ENCODE results near the gene SPATA20.

SPATA20 gene

DNA sequence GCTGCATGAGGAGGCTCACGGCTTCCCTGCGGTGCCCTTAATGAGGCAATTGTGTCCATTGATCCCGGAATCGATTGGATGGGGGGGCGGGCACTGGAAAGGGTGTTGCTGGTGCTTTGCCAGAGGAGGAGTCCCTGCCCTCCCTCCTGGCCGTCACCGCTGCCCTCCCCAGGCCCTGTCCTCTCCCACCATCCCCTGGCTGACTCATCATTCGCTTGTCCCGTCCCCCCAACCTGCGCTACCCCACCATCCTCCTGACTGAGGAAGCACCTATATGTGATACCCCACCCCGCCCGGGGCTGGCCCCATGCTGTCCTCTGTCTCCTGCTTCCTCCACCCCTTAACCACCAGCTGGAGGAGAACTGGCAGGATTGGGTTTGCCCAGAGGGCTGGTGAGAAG lies 34.3 kb downstream of the SPATA20 start:
- no peak for DNase-seq

DNA sequence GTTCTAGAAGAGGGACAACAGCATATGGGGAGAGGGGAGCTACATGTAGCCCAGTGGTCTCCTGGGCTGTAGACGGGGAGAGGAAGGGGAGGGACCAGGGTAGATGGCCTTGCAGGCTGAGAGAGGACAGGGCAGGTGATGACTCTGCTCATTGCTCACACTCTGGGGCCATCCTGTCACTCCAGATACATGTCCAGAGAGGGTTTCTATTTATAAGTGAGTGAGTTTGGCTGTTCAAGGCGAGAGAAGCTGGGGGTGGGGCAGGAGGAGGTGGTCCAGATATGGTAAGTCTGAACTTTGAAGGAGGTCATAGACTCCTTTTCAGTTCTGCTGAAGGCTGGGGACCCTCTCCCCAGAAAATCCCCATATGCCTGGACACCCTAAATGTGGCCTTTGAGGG lies 35.8 kb downstream of the SPATA20 start:
- DNase-seq: no peak

DNA sequence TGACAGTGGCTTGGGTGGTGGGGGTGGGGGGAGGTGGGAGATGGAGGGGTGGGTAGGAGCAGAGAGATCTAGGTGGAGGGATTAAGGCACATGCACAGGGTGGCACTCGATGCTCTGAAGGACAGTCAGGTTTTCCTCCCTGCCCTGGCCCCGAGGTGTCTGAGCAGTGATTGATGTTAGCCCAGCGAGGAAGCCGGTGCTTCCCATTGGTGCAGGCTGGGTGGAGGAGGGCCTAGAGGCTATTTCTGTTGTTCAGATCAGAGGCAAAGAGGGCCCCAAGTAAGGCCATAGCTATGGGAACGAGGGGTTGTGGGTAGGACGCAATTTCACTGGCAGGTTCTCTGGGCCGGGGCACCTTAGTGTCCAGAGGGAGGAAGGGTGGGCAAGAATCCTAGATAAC lies 36.7 kb downstream of the SPATA20 start:
- DNase-seq: no peak

DNA sequence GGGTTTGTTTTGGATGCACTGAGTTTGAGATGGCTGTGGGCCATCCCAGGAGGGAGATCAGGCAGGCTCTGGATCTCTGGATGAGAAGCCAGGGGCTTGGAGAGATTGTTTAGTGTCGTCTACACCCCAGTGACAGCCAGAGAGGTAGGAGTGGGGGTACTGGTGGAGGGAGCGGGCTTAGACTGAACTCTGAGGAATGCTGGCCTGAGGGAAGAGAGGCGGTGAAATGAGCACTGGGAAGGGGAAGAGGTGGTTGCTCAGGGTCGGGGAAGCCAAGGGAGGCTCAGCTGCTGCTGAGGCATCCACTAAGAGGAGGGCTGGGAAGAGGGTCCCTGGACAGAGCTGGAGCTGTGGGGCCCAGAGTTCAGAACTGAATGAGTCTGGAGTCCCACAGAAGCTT lies 37.1 kb downstream of the SPATA20 start:
- DNase-seq: no peak

DNA sequence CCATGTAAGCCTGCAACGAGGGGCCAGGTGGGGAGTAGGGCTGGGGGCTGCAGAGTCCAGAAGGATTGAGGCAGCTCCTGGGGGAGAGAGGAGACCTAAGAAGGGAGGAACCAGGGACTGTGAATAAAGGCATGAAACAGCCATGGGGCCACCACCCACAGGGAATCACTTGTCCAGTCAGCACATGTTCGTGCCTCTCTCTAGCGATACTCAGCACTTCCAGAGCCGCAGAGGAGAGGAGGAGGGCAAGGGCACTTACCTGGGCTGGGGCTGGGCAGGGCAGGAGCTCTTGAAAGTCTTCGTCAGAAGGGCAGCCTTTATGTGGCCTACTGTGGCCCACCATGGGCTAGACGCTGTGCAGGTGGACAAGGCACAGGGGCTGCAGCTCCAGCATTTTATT lies 37.8 kb downstream of the SPATA20 start:
- no peak for DNase-seq

DNA sequence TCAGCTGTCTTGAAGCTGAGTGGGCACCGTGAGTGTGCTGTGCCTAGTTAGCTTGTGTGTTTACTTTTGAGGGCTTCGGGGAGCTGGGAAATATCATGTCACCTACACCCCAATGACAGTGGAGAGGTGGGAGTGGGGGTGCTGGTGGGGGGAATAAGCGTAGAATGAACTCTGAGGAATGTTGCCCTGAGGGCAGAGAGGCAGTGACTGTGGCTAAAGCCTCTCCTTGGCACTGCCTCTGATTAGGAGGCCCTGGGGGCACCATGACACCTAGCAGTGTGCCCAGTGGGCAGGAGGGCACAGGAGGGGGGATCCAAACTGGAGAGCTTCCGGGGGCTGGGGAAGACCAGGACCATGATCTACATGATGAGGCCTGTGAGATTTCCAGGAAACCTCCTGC lies 38.4 kb downstream of the SPATA20 start:
- DNase-seq: no peak

DNA sequence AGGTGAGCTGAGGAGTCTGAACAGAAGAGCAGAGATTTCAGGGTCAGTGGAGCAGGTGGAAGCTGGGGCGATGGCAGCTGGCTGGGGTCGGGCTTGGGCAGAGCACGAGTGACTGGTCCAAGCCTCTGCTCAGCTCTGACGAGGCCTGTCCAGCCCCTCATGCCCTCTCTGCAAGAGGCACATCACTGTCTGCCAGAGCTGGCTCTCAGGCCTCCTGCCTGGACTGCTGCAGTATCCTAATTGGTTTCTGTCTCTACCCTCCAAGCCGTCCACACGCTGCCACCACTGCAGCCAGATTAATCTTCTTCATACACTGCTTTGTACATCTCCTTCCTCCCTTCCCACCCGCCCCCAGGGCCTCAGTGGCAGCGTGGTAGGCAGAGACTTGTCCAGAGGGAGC lies 38.9 kb downstream of the SPATA20 start:
- no peak for DNase-seq

DNA sequence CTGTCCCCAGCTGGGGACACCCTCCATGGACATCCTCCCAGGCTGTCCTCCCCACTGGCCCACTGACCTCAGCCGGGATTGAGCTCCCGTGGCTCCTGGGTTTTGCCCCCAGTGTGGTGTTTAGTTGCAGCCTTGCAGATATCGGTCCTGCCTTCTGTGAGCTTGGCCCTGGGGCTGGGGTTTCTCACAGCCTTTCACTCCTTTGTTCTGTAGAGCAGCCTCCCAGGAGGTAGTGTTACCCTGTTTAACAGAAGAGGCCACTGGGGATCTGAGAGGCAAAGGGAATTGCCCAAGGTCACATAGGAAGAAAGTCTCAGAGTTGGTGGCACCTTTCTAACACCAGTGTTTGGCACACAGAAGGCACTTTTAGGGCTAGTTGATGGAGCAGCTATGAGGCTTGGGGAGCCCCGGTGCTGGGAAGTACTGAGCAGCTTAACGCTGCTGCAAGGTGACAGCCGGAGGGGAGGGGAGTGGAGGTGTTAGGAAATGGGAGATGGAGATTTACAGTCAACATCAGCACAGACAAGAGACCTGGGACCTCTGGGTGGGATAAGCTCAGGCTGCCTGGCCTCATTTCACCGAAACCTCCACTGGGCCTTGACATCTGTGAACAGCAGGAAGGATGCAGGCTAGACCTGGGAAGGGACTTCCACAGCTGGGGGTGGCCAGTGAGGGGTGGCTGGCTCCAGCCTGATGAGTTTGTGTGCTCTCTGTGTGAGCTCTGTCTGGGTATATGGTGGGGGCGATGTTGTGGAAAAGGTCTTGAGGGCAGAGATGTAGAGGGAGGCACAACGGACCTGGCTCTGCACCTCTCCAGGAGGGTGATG lies 39.7 kb downstream of the SPATA20 start:
- DNase-seq: no peak

DNA sequence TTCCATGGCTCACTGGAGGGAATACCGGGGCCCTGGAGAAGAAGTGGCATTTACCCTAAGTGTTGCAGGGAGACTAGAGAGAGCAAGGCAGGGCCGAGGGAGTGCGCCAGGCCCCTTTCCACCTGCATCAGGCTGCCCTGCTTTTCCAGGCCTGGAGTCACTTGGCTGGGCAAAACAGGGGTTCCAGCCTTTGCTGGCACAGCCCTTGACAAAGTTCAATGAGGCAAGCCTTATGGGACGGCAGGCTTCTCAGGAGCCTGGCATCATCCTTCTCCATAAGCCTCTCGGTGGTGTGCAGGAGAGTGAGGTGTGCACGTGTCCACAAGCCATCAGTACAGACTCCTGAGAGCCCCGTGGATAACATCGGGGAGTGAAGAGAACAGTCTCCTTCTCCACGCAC lies 40.6 kb downstream of the SPATA20 start:
- DNase-seq: no peak

DNA sequence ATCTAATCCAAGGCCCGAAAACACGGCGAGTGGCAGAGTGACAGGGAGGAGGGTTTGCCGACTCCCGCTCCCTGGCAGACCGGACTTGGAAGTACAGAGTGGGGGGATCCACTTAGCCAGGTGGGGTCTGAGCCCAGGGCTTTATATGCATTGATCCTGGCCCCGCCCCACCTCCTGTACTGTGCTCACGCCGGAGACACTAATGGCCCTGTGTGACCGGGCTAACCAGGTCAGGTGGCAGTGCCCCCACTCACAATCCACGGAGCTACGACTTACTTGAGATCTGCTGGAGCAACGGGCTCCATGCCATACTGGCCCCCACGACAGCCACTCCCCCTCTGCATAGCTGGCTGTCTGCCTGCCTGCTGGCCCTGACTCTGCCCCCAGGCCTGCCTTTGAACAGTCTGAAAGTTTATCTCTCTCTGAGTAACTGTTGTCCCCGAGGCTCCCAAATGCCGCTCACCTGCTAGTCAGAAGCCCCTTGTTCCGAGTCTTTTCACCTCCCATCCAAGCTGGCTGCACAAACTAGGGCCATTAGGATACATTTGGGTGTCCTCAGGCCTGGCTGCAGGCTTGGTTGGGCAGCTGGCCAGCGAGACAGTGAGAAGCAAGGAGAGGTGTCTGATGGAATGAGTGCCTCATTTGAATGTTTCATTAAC lies 41.5 kb downstream of the SPATA20 start:
- no peak for DNase-seq

DNA sequence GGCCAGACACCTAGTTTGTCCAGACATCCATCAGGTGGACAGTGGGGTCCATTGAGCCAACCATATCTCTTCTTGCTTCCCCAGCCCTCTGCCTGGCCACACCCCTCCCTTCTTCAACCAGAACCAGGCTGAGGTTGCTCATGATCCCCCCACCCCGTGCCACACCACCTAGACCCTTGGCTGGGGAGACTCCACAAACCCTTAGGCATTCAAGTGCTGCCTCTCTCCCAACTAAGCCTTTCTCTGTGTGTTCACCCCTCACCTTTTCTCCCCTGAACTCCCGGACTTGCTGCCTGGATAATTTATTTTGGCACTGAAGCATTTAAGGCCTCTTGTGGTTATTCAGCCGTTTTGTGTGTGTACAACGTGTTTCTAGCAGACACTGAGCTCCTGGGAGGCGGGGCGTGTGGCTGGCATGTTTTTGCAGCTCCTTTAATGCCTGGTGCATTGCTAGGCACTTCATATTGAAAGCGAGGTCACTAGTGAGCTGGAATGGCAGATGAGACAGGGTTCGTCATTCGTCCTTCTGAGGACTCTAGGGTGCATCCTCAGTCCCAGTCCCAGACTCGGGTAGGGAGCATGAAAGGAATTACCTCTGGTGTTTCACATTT lies 42.2 kb downstream of the SPATA20 start:
- DNase-seq: no peak

DNA sequence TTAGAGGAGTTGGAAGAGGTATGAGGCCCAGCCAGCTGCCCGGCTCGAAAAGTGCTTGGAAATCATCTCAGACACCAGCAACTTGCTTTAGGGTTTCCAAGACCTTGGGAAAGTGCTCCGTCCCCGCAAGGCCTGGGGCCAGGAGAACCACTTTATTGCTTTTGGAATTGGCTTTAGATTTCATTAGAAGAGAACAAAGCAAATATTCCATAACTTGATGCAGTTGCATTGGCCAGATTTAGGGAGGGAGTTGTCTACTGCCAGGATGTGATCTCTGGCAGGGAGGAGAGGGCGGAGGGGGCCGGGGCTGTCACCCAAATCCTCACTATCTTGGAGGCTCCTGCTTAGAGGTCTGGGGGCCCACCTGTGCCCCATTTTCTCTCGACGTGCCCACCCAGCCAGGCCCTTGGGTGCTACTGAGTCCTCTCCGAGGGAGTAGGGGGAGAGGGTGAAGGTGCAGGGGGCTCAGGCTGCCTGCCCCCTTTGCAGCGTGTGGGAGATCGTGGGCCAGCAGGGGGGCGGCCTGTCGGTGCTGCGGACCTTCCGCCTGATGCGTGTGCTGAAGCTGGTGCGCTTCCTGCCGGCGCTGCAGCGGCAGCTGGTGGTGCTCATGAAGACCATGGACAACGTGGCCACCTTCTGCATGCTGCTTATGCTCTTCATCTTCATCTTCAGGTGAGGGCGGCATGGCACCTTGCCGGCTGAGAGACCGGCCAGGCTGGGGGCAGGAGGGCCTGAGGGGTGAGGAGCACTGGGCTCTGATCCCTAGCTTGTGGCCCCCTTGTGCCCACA lies 44.2 kb downstream of the SPATA20 start:
- no peak for DNase-seq

DNA sequence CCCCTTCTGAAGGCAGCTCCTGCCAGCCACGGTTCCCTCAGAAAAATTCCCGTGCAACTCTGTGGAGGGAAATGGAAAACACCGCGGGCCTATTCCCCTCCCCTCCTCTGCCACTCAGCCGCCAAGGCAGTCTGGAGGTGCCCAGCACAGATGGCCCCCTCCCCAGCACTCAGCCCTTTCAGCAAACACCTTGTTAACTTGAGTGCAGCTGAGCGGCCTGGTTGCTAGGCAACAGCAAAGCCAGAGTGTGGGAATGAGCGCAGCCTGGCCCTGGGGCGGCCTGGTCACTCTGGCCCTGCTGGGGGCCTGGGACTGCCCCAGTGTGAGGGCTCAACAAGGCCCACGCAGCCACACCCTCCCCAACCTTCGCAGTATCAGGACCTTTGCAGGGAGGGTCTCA lies 46.3 kb downstream of the SPATA20 start:
- no peak for DNase-seq

DNA sequence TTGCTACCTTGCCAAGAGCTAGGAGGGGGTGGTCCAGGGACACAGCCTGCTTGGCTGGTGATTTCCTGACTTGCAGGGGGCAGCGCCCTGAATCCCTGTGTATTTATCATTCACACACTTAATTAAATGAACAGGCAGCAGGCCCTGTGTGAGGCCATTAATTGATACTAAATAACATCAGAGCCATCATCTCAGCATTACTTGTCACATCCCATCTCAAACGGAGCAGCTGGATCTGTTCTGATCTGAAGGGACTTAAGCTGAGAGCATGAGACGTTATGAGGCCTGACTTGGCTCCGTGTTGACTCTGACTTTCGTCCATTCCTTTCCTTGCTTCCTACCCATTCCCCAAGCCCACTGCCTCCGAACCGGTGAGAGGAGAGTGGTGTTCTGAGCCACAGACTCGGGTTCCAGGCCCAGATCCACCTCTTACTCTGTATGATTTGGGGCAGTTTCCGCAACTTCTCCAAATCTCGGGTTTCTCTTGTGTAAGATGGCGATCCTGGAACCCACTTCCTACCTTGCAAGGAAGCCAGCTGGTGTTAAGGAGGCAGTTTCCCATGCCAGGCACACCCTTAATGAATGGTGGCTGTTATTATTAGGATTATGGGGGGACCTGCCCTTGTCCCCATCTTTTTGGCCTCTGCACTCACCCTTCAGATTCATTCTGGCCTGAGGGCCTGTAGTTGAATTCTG lies 47.3 kb downstream of the SPATA20 start:
- no peak for DNase-seq

DNA sequence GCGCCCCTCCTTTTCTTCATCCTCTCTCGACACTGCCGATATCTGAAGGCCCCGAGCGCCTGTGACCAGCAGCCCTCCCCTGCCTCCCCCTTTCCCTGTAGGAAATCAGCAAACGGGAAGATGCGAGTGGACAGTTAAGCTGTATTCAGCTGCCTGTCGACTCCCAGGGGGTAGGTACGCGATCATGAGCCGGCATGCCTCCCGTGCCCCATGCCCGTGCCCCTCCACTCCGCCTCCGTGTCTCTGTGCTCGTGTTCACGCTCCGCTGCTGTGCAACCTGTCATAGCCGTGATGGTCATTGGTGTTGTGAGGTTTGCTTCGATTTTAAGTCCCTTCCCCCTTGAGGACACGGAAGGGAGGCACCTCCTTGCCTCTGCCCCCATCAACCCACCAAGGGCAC lies 47.9 kb downstream of the SPATA20 start:
- no peak for DNase-seq

DNA sequence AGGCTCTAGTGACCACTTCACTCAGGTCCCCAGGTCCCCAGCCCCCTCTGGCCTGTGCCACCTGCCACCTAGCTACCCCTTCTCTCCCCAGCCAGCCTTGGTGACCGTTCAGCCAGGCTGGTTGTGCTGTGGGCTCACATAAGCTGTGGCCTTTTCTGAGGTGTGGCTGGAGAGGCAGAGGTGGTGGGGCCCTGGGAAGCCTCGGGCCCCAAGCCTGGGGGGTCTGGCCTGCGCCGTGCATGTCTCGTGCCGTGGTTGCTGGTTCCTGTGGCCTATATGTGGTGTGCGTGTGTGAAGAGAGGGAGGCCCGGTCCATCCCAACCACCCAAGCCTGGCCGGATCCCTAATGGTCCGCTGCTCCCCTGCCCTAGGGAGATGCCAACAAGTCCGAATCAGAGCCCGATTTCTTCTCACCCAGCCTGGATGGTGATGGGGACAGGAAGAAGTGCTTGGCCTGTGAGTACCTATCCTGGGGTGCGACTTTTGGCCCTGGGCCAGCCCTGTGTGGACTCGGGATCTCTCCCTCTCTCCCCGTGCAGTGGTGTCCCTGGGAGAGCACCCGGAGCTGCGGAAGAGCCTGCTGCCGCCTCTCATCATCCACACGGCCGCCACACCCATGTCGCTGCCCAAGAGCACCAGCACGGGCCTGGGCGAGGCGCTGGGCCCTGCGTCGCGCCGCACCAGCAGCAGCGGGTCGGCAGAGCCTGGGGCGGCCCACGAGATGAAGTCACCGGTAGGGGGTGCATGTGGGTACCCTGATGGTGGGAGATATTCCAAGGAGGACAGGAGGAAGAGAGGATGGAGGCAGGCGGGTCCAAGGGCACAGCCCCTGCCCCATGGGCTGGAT lies 49.4 kb downstream of the SPATA20 start:
- DNase-seq: no peak

DNA sequence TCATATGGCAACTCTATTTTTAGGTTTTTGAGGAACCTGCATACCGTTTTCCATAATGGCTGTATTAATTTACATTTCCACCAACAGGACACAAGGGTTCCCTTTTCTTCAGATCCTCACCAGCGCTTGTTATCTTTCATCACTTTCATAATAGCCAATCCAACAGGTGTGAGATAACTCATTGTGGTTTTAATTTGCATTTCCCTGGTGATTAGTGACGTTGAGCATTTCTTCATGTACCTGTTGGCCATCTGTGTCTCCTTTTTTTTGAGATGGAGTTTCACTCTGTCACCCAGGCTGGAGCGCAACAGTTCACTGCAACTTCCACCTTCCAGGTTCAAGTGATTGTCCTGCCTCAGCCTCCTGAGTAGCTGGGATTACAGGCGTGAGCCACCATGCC lies 51.5 kb downstream of the SPATA20 start:
- no peak for DNase-seq

DNA sequence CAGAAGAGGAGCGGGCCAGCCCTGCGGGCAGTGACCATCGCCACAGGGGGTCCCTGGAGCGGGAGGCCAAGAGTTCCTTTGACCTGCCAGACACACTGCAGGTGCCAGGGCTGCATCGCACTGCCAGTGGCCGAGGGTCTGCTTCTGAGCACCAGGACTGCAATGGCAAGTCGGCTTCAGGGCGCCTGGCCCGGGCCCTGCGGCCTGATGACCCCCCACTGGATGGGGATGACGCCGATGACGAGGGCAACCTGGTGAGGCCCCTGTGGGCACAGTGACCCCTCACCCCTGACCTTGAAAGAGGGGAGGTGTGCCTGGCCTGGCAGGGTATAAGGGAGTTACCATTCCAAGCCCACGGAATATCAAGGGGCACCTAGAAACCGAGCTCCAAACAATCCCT lies 52.6 kb downstream of the SPATA20 start:
- no peak for DNase-seq

DNA sequence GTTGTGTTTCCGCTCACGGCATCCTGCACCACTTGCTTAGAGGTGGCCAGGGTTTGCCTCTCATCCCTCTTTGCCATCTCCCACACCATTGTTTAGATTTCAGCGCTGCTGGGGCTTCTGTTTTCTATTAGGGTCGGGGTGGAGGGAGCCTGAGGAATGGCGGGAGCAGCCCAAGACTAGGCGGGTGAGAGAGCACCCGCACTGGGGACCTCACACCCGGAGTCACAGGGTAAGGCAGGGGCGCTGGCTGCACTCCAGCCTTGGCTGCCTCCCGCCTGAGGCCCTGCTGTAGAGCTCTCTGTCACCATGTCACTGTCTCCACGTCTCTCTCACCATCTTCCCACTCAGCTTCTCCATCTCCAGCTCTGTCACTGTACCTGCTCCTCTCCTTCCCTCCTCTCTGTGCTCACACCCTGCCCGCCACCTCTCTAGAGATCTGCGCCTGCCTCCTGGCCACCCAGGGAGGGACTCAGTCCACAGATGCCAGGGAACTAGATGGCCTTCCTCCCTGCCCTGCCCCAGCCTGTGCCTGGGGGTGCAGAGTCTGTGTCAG lies 54.9 kb downstream of the SPATA20 start:
- no peak for DNase-seq

DNA sequence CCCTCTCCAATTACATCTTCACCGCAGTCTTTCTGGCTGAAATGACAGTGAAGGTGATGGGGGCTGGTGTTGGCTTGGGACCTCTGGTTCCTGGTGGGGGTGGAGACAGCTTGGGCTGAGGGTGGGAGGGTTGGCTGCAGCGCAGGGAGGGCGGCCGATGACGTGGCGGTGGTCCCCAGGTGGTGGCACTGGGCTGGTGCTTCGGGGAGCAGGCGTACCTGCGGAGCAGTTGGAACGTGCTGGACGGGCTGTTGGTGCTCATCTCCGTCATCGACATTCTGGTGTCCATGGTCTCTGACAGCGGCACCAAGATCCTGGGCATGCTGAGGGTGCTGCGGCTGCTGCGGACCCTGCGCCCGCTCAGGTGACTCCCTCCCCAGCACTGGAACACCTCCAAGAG lies 55.9 kb downstream of the SPATA20 start:
- no peak for DNase-seq

DNA sequence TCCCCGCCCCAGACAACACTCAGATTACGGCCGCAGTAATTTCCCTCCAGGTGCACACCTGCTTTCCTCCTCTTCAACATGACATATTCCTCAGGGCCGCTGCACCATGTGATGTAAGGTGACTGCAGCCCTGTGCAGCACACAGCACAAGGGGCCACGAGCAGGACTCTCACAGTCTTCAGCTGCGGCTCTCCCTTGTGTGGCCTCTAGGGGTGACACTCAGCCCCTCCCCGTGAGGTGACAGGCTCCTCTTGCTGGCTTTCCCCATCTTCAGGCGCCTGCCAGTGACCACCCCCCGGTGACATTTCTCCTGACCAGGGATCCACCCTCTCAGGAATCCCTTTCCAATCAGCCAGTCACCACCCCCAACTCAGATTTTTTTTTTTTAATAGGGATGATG lies 56.4 kb downstream of the SPATA20 start:
- DNase-seq: no peak

DNA sequence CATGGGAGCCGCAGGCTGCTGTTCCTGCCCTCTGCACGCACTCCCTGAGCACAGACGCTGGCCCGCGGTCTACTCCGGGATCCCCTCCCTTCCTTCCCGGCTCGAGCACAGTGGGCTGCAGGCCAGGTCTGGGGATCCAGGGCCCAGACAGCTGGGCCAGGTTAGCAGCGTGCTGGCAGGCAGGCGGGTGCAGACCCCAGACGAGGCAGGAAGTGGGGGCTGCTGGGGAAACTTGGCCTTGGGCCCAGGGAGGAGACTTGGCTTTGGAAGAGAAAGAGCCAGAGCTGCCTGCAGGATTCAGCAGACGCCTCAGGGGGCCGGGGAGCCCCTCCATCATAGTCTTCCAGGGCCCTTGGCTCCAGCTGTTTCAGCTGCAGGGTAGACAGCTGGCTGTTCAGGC lies 57.5 kb downstream of the SPATA20 start:
- no peak for DNase-seq

Data from GDM1 (cell line).